Measurements from ENCODE around the gene LILRB2.
"Not testable (repeated sequence)": the region's sequence is repeated elsewhere in the genome, so short reads cannot be mapped to it uniquely, and the experiment has no call there.

Gene LILRB2

GRCh38 chr19:54302257-54302656, 21.3 kb upstream of the LILRB2 start:
- DNase-seq, result no peak

DNA sequence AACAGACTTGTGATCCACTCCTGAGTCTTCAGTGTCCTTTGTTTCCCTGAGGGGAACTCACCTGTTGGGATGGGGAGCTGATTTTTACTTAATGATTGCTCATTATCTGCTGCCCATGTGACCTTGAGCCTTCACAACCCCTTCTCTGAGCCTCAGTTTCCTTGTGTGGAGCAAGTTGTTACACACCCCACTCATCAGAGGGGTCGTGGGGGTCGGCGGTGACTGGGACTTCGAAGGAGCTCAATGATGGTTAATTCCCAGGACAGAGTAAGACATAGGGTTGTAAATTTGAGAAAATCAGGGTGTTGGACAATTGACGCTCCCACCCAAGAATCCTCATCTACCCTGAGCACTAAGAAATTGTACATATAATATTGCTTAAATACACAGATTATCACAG, 18.6 kb upstream of the LILRB2 start:
- no peak for DNase-seq

GRCh38 chr19:54299126-54299498, 18.2 kb upstream of the LILRB2 start:
- no peak for DNase-seq

GRCh38 chr19:54298357-54299125, 17.6 kb upstream of the LILRB2 start:
- DNase-seq, result no peak

- DNase-seq, result no peak
These were observed 16.9 kb upstream of the LILRB2 start for GRCh38 chr19:54297759-54298305.

DNA sequence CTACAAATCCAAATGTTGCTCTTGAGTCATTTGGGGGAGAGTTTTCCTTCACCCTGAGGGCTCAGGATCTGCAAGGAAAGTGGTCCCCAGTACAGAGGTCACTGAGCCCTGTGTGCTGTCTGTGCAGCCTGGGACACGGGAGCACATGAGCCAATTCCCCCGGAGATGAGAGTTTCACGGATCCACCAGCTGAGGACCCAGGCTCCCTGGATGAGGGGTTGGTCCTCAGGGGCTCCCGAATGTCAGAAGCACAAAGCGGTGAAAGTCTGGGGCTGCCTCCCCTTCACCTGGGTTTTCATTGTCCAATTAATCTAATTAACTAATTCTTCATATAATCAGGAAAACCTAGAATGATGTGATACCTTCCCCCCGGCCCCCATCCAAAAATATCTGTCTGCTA, 13.6 kb upstream of the LILRB2 start:
- no peak for DNase-seq

- DNase-seq, result not testable (repeated sequence)
These were observed 8.2 kb upstream of the LILRB2 start for GRCh38 chr19:54289160-54289559.

DNA sequence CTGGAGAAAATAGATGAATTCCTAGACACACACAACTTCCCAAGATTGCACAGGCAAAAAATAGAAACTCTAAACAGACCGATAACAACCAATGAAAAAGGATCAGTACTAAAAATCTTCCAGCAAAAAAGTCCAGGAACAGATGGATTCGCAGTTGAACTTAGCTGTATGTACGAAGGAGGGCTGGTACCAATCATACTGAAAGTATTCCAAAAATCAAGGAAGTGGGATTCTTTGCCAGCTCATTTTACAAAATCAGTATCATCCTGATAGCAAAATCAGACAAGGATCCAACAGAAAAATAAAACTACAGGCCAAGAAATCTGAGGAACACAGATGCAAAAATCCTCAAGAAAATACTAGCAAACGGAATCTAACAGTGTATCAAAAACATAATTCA, 6.5 kb upstream of the LILRB2 start:
- DNase-seq, result no peak

- not testable (repeated sequence) for DNase-seq
These were observed 5.4 kb upstream of the LILRB2 start for GRCh38 chr19:54286283-54286682.

DNA sequence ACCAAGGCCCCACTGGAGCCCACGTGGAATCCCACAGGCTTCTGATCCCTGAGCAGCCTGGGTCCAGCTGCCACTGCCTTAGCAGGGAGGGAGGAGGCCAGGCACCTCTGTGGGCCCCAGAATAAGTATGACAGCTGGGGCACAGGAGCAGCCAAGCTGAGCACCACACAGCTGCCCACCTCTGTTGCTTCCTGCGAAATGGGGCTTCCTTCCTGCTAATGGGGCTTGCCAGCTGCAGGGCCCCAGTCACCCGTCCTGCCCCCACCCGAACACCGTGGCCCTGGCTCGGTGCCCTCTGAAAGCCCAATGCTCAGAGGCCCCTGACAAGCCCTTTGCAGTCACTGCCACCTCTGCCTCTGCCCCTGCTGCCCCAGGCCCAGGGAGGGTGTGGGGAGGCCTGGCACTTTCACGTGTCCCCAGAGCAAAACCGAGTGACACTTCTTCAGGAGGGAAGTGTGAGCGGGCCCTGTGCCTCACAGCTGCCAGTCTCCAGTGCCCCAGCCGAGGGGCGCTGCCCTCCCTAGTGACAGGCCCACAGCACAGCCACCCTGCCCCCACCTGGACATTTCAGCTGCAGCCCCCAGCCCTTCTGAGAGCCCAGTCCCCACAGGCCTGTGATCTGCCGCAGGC, 4.6 kb upstream of the LILRB2 start:
- DNase-seq, result not testable (repeated sequence)

GRCh38 chr19:54282686-54283470, 2.0 kb upstream of the LILRB2 start:
- DNase-seq, result no peak

GRCh38 chr19:54281729-54282075, 792 bp upstream of the LILRB2 start:
- not testable (repeated sequence) for DNase-seq

- not testable (repeated sequence) for DNase-seq
These were observed 469 bp downstream of the LILRB2 start for GRCh38 chr19:54280441-54280840.

DNA sequence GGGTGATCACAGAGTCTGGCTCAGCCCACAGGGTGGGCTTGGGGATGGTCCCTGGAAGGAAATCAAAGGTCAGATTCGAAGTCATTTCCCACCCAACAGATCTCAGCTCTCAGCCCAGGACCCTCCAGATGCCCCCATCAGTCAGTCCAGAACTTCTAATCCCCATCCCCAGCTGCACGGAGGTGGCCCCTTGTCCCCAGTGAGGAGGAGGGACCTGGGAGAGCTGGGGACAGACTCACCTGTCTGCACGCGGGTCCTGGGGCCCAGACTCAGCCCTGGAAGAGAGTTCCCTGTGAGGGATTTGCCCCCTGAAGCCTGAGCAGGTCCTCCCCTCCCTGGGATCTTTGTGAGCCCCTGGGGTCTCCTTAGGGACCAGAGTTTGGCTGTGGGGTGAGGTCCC, 885 bp downstream of the LILRB2 start:
- DNase-seq, result not testable (repeated sequence)

GRCh38 chr19:54279406-54279962, 1.4 kb downstream of the LILRB2 start:
- no peak for DNase-seq

DNA sequence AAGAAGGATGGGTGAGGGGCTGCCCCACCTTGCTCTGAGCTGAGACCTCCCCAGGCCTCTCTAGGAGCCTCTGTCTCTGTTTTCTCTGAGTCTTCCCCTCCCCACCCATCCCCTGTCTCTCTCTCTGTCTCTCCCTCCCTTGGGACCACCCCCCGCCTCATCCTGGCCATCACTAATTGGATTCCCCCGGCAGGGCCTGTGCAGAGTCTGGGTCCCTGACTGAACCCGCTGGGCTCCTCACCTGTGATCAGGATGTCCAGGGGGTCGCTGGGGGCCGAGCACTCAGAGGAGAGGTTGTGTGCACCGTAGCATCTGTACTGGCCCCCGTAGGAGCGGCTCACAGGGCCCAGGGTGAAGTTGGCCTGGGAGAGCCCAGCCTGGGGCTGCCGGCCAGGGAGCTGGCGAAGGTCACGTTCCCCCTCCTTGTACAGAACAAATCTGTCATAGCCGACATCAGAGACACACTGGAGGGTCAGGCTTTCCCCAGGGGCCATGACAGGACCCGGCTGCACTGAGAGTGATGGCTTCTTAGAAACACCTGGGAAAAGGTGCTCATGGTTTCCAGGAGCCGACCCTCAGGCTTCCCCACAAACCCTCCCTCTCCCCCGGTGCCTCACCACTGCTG, 2.2 kb downstream of the LILRB2 start:
- DNase-seq, result not testable (repeated sequence)

- DNase-seq, result not testable (repeated sequence)
These were observed 2.9 kb downstream of the LILRB2 start for GRCh38 chr19:54278056-54278455.

GRCh38 chr19:54277111-54277615, 3.7 kb downstream of the LILRB2 start:
- DNase-seq, result not testable (repeated sequence)

DNA sequence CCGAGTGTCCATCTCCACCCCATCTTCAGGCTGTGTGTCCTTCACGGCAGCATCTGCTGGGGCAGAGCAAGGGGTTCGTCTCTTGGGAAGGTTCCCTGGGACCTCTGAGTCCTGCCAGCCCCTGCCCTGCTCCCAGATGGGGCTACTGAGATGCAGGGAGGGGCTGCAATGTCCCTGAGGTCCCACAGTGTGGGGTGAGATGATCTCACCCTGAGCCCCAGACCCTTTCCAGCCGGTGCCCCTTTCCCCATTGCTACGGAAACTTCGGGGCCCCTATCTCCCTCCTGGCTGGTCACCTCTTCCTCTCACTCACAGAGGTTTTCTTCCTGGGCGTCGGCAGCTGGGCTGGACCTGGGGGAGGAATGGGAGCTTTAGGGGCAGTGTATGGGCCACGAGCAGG, 5.0 kb downstream of the LILRB2 start:
- DNase-seq, result no peak

DNA sequence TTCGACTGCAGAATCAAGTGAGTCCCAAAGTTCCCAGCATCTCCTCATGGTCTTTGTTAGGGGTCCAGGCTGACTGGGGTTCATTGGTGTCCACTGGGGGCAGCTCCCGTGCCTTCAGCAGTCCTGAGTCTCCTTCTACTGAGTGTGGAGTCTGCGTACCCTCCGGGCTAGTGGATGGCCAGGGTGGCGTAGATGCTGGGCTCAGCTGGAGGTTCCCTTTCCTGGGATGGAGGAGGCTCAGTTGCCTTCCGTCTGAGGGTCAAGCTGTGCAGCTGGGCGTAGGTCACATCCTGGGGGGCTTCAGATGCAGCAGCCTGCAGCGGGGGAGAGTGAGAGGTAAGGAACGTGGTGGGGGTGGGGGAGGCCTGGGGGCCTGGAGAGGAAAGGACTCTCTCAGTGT, 6.4 kb downstream of the LILRB2 start:
- not testable (repeated sequence) for DNase-seq

DNA sequence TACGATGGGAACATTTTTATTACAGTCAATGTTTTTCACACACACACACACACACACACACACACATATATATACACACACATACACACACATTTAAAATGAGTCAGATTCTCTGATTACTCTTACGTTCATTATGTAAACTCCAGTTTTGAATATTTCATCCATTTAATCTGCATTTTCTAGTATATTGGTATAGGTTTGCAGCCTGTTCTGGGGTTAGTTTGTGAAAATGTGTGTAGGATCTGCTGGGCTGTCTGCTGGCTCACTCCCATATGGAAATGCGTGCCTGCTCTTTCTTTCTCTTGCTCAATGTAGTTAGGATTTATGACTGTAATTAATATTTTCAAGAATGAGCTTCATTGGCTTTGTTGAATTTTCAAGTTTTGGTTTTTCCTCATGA, 7.1 kb downstream of the LILRB2 start:
- no peak for DNase-seq

- DNase-seq, result not testable (repeated sequence)
These were observed 8.7 kb downstream of the LILRB2 start for GRCh38 chr19:54272181-54272580.

DNA sequence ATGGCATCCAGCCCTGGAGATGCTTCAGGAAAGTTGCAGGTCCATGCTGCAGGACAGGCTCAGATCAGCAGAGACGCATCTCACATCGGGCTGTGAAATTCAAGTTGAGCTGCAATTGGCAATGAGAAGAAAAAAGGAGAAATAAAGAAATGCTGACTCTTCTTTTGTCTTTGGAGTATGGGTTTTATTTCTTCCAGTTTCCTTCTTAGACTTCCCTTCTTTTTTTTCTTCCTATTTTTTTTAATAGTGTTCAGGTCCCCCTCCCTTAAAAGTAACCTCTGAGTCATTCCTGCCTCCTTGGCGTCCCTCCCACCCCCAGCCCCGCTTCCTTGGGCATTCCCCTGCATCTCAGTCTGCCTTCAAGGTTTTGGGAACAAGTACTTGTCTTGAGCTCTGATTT, 9.3 kb downstream of the LILRB2 start:
- DNase-seq, result not testable (repeated sequence)
